PC-9 (cell line): ENCODE measurements around the gene PACRG. TPM values are rescaled to one million over a fixed set of nuclear protein-coding genes. Genes with fewer than 3 reads are reported as not detected.

Source experiments
- BruUV-seq: library from RNA; stranded (reverse); fragments of 400-500 nt; replicated peaks from 2 replicates; lab custom pipeline; 2021; lab: Mats Ljungman, UMichigan
- CTCF ChIA-PET: fragments of 300-600 bp; sonication (Branson Sonifier 250); formaldehyde crosslinking; loops from one replicate; lab custom pipeline; 2022; ENCODE audit warnings: antibody characterized with exemption; lab: Charles Lee
- POLR2A ChIA-PET: fragments of 300-600 bp; sonication (Branson Sonifier 250); formaldehyde crosslinking; loops from one replicate; lab custom pipeline; 2022; ENCODE audit warnings: antibody characterized with exemption; ENCODE audit not compliant: unreplicated experiment; lab: Charles Lee
- DNase-seq, 2 experiments: peaks; one replicate each; pipeline versions ENCODE4 v3.0.0 to v3.0.0-alpha.2; 2015 to 2022; ENCODE audit warnings: mixed read lengths in 1 of 2
- H2AFZ ChIP-seq: fragments of 200-600 bp; sonication (generic); 2 replicates; pipeline ENCODE4 v1.8.1; 2017; ENCODE audit warnings: antibody characterized with exemption
- H3F3A ChIP-seq: fragments of 200-600 bp; sonication (generic); 2 replicates; pipeline ENCODE4 v1.8.1; 2017; ENCODE audit warnings: antibody characterized with exemption, mild to moderate bottlenecking, low read depth; ENCODE audit not compliant: insufficient read depth
- H3K27ac ChIP-seq: fragments of 200-600 bp; sonication (generic); 2 replicates; pipeline ENCODE4 v1.6.1; 2016; ENCODE audit warnings: mixed run types
- H3K27me3 ChIP-seq: fragments of 200-600 bp; sonication (generic); 2 replicates; pipeline ENCODE4 v1.6.1; 2016; ENCODE audit warnings: low read depth, mixed run types; ENCODE audit not compliant: insufficient read depth
- H3K36me3 ChIP-seq: fragments of 200-600 bp; sonication (generic); 2 replicates; pipeline ENCODE4 v1.6.1; 2016; ENCODE audit warnings: low read depth, mixed run types
- H3K4me1 ChIP-seq: fragments of 200-600 bp; sonication (generic); replicated peaks from 2 replicates; pipeline ENCODE4 v1.6.1; 2016; ENCODE audit warnings: mixed run types; ENCODE audit not compliant: insufficient read depth
- H3K4me2 ChIP-seq: fragments of 200-600 bp; sonication (generic); 2 replicates; pipeline ENCODE4 v1.6.1; 2017; ENCODE audit warnings: mixed run types
- H3K4me3 ChIP-seq: fragments of 200-600 bp; sonication (generic); 2 replicates; pipeline ENCODE4 v1.6.1; 2016; ENCODE audit warnings: mixed run types
- H3K79me2 ChIP-seq: fragments of 200-600 bp; sonication (generic); 2 replicates; pipeline ENCODE4 v1.6.1; 2017; ENCODE audit warnings: low read depth, mixed run types
- H3K9me2 ChIP-seq: fragments of 200-600 bp; sonication (generic); 2 replicates; pipeline ENCODE4 v1.8.1; 2017; ENCODE audit warnings: mild to moderate bottlenecking; ENCODE audit not compliant: insufficient read depth
- H3K9me3 ChIP-seq: fragments of 200-600 bp; sonication (generic); 2 replicates; pipeline ENCODE4 v1.8.1; 2016; ENCODE audit warnings: low read depth; ENCODE audit not compliant: insufficient read depth
- H4K20me1 ChIP-seq: fragments of 200-600 bp; sonication (generic); 2 replicates; pipeline ENCODE4 v1.8.1; 2017; ENCODE audit not compliant: insufficient read depth
- EZH2 ChIP-seq: fragments of 200-600 bp; sonication (generic); IDR thresholded peaks from 2 replicates; pipeline ENCODE4 v1.8.0; 2017; ENCODE audit warnings: antibody characterized with exemption, low read depth
- intact Hi-C: fragments of 100-400 bp; cut with micrococcal nuclease; formaldehyde crosslinking; loops from one replicate; pipeline ENCODE4 v1.10.0; 2022; ENCODE audit not compliant: unreplicated experiment
- total RNA-seq: library from RNA; stranded (reverse); gene quantifications from 2 replicates; pipeline ENCODE4 v1.2.3, GENCODE V29; 2021
- TF ChIP-seq, protein P1 (sequence below): fragments of 200-600 bp; sonication (generic); conservative IDR thresholded peaks from 2 replicates; pipeline ENCODE4 v1.6.1; 2017; ENCODE audit warnings: mixed run types, antibody characterized with exemption, mild to moderate bottlenecking, moderate library complexity

The PACRG gene
- total RNA-seq, 1 experiment from 2014 or later = not detected

DNA sequence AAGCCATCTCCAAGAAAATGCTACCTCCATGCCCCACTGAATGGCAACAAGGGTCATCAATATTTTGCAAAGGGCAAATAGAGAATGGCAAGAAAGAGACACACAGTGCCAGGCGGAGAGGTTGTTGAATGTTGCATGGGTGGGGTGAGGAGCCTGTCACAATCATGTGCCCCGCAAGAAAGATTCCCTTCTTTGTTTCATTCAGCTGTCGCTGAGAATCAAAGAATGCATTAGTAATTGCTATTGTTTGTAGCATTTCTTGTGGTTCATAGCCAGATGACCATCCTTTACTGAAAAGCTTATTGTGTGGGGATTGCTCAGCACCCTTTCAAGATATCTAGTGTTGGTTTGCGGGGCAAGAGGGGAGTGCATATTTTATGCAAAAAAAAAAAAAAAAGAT lies 520.3 kb downstream of the PACRG start:
- CTCF ChIA-PET = no interaction called here

DNA sequence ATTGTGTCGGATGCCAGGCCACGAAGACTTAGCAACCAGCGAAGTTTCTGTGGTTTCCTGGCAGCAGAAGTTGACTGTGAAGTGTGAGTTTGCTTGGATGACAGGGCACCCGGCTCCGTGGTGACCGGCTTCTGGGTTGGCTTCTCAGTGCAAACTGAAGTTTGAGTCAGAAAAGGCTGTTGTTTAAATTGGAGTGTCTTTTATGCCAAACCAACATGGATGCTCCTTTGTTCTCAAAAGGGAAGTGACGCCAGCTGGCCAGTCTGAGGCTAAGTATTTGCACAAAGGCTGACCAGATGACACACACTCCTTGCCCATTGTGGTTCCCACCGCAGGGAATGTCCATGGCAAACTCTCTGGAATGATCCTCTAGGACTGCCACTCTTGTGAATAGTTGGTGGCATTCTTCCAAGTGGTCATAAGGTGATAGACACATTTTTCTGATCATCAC lies 521.9 kb downstream of the PACRG start:
- BruUV-seq = no TSS peak
- no peak for TF ChIP-seq EZH2
- CTCF ChIA-PET = no interaction called here
- Histone ChIP-seq H3K9me2 (no peaks in the 10 kb centered on the region), H3K4me1 (no peaks in the 10 kb centered on the region), H3K79me2 (no peaks in the 10 kb centered on the region), H4K20me1 (no peaks in the 10 kb centered on the region), H3K36me3 (no peaks in the 10 kb centered on the region), H2AFZ (no peak overlapping the region), H3K4me3 (no peak overlapping the region), H3K9me3 (no peaks in the 10 kb centered on the region), H3K4me2 (no peak overlapping the region), H3F3A (no peaks in the 10 kb centered on the region), H3K27me3 (no peaks in the 10 kb centered on the region), H3K27ac (no peak overlapping the region)
- POLR2A ChIA-PET = no interaction called here
- DNase-seq = no peak
- intact Hi-C loops = no loop called here

More for the DNA sequence above, 520.3 kb downstream of the PACRG start:
- H3K4me2 ChIP-seq = no peak overlapping the region
- no peaks in the 10 kb centered on the region for H3K79me2 ChIP-seq
- TF ChIP-seq, protein P1, sequence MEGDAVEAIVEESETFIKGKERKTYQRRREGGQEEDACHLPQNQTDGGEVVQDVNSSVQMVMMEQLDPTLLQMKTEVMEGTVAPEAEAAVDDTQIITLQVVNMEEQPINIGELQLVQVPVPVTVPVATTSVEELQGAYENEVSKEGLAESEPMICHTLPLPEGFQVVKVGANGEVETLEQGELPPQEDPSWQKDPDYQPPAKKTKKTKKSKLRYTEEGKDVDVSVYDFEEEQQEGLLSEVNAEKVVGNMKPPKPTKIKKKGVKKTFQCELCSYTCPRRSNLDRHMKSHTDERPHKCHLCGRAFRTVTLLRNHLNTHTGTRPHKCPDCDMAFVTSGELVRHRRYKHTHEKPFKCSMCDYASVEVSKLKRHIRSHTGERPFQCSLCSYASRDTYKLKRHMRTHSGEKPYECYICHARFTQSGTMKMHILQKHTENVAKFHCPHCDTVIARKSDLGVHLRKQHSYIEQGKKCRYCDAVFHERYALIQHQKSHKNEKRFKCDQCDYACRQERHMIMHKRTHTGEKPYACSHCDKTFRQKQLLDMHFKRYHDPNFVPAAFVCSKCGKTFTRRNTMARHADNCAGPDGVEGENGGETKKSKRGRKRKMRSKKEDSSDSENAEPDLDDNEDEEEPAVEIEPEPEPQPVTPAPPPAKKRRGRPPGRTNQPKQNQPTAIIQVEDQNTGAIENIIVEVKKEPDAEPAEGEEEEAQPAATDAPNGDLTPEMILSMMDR = no peak
- no peak for TF ChIP-seq EZH2
- intact Hi-C loops = no loop called here
- H3F3A ChIP-seq = no peaks in the 10 kb centered on the region
- H3K27me3 ChIP-seq = no peaks in the 10 kb centered on the region
- no peaks in the 10 kb centered on the region for H3K4me1 ChIP-seq
- no peak overlapping the region for H3K27ac ChIP-seq
- H3K9me2 ChIP-seq = no peaks in the 10 kb centered on the region
- H3K36me3 ChIP-seq = no peaks in the 10 kb centered on the region
- no peak overlapping the region for H3K4me3 ChIP-seq
- no peaks in the 10 kb centered on the region for H4K20me1 ChIP-seq
- H2AFZ ChIP-seq = no peak overlapping the region
- POLR2A ChIA-PET = no interaction called here
- no peak for DNase-seq
- H3K9me3 ChIP-seq = no peaks in the 10 kb centered on the region
- BruUV-seq = no TSS peak

DNA sequence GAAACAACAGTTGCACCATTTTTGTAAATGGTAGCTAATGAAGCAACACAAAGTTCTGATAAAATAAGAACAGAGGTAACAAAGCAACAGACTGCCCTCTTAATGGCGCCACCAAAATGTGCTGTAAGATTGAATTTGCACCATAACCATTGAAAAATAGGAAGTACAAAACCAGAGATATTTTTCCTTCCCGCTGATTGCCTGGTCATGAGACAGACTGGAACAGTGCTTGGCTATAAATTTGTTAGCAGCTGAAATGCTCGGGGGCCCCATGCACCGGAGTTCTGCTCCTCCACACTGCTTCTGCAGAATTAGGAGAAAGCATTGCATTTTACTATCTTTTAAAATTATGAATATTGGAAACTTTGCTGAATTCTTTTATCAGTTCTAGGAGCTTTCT lies 522.3 kb downstream of the PACRG start:
- H3K36me3 ChIP-seq = no peaks in the 10 kb centered on the region
- intact Hi-C loops = no loop called here
- H4K20me1 ChIP-seq = no peaks in the 10 kb centered on the region
- POLR2A ChIA-PET = no interaction called here
- no TSS peak for BruUV-seq
- H3K4me1 ChIP-seq = no peaks in the 10 kb centered on the region
- no peaks in the 10 kb centered on the region for H3F3A ChIP-seq
- DNase-seq = no peak
- H3K27me3 ChIP-seq = no peaks in the 10 kb centered on the region
- no peak overlapping the region for H3K27ac ChIP-seq
- CTCF ChIA-PET = no interaction called here
- no peak for TF ChIP-seq EZH2
- TF ChIP-seq, protein P1 = no peak
- H3K9me3 ChIP-seq = no peaks in the 10 kb centered on the region
- no peaks in the 10 kb centered on the region for H3K79me2 ChIP-seq
- no peak overlapping the region for H3K4me3 ChIP-seq
- H3K4me2 ChIP-seq = no peak overlapping the region
- H3K9me2 ChIP-seq = no peaks in the 10 kb centered on the region
- no peak overlapping the region for H2AFZ ChIP-seq

DNA sequence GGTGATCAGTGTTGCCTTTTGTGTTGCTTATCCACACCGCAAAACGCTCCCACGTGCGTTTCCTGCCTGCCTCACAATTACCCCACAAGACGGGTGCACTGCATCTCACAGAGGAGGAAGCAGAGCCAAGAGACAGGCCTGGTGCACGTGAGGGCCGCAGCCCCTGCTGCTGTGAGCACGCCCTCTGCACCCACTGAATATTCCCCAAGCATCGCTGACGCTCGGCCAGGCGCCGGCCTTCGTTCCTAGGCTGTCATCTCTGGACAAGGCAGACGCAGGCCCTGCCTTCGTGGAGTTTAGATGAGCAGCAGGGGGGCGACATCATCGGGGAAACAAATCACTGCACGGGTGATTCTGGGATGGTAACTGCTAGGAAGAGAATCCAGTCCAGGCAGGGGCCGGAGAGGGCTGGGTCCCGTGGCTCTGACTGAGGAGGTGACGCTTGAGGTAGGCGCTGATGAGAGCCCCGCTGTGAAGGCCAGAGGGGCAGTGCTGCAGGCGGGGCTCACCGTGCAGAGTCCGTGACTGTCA lies 524.4 kb downstream of the PACRG start:
- Histone ChIP-seq H3K4me1 (no peaks in the 10 kb centered on the region), H3K27me3 (no peaks in the 10 kb centered on the region), H3K9me2 (no peaks in the 10 kb centered on the region), H3K4me3 (no peak overlapping the region), H2AFZ (no peak overlapping the region), H3K4me2 (no peak overlapping the region), H3K36me3 (no peaks in the 10 kb centered on the region), H4K20me1 (no peaks in the 10 kb centered on the region), H3F3A (no peaks in the 10 kb centered on the region), H3K9me3 (no peaks in the 10 kb centered on the region), H3K27ac (no peak overlapping the region), H3K79me2 (no peaks in the 10 kb centered on the region)
- DNase-seq = no peak
- intact Hi-C loops = no loop called here
- BruUV-seq = no TSS peak
- ChIA-PET POLR2A (no interaction called here), CTCF (no interaction called here)
- TF ChIP-seq, protein P1 = no peak
- TF ChIP-seq EZH2 = no peak
